Measurements from ENCODE around the gene MLXIP.

Gene MLXIP

GRCh38 chr12:122079033-122079531 is 526 bp downstream of the MLXIP start:
- DNase-seq (ENCODE audit: low read depth) = no peak

- DNase-seq (ENCODE audit: low read depth) = no peak
These were observed 1.1 kb downstream of the MLXIP start for GRCh38 chr12:122079532-122080081.

- no peak for DNase-seq (ENCODE audit: low read depth)
These were observed 1.9 kb downstream of the MLXIP start for GRCh38 chr12:122080149-122081082.

DNA sequence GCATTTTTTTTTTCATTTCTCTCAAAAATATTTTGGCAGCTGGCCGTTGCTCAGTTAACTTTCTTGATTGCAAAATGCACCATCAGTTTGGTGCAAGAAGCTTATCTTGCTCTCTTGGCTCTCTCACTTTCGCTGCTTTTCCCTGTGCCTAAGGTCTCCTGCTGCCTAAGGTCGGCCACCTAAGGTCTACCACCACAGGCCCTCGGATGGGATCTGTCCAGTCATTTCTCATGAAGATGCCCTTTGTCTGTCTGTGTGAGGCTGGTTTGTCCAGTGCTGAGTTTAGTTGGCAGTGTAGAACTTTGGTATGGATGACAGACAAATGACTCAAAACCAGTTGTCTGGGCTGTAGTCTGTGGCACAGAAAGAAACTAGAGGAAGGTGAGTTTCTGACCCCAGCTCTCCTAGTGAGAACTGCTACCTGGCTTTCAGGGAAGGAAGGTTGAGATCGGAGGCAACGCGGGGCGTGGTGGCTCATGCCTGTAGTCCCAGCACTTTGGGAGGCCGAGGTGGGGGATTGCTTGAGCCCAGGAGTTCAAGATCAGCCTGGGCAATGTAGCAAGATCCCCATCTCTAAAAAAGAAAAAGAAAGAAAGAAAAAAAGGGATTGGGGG is 2.6 kb downstream of the MLXIP start:
- no peak for DNase-seq (ENCODE audit: low read depth)

DNA sequence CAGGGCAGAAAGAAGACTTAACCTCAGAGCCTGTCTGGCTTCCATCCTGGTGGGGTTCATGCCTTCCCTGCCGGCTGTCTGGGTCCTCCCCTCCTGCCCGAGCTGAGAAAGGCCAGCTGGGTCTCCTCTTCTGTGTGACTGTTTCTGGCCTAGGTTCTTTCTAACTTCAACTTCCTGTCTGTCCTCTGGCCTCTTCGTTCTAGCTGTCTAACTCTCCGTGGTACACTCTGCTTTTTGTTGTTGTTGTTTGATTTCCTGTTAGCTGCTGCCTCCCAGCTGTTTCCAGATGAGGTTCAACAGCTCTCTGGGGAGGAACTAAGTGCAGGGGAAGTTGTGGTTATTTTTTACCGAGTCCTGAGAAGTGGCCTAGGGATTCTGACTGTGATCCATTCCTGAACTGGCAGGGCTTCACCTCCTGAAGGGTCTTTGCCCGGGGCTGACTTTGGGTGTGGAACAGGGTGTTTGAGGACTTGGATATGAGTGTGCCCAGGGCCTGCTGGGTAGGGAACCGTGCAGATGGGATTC is 3.2 kb downstream of the MLXIP start:
- DNase-seq (ENCODE audit: low read depth) = no peak

- no peak for DNase-seq (ENCODE audit: low read depth)
These were observed 4.2 kb downstream of the MLXIP start for GRCh38 chr12:122082621-122083356.

DNA sequence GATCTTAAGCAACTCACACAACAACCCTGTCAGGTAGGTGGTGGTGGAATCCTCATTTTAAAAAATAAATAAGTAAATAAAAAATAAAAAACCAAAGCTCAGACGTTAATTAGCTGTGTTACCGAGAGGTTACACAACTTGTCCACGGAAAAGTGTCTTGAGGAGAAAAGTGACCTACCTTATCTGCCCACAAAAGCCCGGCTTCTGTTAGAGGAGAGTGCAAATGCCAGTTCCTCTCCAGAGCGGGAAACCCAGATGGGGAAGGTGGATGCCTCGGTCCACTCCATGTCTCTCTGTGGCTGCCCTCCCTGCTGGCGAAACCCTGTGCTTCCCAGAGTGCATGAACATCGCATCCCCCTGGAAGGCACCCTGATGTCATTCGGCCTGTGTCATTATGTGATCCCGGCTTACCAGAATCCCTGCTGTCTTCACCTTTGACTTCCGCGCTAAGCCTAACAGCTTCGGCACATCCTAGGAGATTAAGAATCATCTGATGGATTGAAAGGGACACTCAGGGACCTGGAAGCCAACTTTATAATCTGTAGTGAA is 6.4 kb downstream of the MLXIP start:
- no peak for DNase-seq (ENCODE audit: low read depth)

GRCh38 chr12:122085591-122085990 is 7.0 kb downstream of the MLXIP start:
- no peak for DNase-seq (ENCODE audit: low read depth)

DNA sequence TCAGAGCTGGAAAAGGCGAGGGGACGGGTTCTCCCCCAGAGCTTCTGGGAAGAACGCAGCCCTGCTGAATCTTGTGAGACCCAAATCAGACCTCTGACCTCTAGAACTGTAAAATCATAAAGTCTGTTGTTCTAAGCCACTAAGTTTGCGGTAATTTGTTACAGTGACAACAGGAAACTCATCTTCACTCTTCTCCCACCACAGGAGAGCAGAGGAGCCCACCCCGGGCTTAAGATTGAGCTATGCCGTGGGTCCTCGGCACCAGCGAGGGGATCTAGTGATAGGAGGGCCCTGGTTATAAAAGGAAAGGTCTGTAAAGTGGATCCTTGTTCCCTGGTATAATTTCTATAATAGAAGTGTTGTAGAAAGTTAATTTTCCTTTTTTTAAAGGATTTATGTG is 7.6 kb downstream of the MLXIP start:
- DNase-seq (ENCODE audit: low read depth) = no peak

DNA sequence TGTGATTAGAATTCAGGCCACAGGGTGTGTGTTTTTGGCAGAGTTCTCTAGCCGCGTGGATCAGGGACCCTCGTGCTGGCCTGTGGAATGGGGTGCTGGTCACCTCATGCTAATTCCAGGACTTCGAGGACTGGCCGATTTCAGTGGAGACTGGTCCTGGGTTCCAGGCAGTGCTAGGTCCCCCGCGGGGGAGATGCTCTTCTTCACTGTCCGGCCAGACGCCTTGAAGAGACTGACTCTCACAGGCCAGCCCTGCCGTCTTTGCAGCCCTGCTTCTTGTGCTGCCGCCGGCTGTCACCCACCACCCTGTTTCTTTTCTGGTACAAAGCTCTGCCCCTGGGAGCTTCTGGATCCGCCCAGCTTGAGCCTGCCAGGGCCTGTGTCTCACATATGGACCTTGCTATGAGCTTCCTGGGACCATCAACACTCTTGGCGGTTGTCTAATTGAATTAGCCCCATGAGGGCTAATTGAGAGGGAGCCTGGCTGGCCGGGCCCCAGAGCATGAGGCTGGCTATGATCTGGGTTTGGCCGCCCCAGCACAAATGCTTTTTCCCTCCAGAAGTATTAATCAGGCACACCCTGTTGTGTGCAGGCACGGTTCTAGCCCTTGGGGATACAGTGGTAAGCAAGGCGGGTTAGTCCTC is 8.2 kb downstream of the MLXIP start:
- no peak for DNase-seq (ENCODE audit: low read depth)

DNA sequence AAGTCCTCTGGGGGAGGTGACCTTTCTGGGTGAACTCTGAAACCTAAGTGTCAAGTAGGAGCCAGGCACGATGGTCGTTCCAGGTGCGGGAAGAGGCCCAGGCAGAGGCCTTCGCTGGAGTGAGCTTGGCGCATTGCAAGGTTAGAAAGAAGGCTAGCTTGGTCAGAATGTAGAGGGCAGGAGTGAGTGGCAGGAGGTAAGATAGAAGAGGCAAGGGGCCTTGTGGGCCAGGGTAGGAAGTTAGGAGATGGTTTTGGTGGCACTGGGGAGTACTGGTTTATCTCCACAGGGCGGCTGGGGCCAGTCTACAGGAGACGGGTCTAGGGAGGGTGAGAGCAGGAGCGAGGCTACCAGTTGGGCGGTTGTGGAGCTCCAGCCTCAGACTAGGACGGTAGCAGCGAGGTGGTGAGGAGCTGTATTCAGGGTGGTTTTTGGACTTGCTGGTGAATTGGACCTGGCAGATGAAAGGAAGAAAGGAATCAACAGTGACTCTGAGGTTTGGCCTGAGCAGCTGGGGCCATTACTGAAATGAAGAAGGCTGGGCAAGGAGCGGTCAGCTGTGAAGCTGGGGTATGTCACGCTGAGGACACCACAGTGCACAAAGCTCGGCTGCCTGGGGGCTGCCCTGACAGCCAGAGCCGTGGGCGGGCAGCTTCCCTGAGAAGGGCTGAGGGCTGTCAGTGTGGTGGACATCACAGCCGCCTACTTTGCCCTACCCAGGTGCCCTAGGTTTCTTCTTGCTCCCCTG is 9.0 kb downstream of the MLXIP start:
- DNase-seq (ENCODE audit: low read depth) = no peak

DNA sequence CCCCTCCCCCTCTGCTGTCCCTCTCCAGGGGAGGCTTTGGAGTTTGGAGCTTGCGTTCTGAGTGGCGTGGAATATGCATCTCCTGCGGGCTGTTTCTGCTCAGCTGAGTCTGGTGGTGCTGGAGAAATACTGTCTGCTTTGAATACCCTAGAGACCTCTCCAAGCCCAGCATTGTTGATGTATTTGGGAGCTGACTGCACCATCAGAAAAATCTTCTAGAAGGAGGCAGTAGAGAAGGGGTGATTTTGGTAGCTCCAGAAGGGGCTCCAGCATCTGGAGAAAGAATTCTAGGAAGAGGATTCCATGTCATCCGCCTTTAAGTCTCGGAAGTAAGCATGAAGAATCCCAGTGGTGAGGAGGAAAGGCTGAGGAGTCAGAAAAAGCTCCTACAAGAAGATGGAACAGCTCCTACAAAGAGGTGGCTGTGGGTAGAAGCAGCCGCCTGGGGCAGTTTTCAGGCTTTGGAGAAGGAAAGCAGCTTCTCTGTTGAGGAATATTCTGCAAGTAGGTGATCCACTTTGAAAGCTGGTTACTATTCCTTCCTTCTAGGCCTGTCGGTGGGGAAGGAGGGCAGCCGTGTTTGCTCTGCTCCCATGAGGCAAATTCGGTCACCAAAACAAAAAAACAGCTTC is 9.7 kb downstream of the MLXIP start:
- DNase-seq (ENCODE audit: low read depth) = no peak

DNA sequence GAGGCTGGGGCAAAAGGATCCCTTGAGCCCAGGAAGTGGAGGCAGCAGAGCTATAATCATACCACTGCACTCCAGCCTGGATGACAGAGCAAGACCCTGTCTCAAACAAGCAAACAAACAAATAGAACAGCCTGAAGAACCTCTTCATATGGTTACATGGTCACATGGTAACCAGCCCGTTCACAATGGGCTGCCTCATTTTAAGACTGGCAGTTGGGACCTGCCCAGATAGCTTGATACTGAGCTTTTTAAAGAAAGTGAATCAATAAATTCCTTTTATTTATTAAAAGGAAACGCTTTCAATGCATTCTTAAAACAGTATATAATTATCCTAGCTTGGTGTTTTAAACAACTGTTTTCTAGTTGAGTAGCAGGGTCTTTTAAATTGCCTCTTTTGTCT is 10.5 kb downstream of the MLXIP start:
- DNase-seq (ENCODE audit: low read depth) = no peak

DNA sequence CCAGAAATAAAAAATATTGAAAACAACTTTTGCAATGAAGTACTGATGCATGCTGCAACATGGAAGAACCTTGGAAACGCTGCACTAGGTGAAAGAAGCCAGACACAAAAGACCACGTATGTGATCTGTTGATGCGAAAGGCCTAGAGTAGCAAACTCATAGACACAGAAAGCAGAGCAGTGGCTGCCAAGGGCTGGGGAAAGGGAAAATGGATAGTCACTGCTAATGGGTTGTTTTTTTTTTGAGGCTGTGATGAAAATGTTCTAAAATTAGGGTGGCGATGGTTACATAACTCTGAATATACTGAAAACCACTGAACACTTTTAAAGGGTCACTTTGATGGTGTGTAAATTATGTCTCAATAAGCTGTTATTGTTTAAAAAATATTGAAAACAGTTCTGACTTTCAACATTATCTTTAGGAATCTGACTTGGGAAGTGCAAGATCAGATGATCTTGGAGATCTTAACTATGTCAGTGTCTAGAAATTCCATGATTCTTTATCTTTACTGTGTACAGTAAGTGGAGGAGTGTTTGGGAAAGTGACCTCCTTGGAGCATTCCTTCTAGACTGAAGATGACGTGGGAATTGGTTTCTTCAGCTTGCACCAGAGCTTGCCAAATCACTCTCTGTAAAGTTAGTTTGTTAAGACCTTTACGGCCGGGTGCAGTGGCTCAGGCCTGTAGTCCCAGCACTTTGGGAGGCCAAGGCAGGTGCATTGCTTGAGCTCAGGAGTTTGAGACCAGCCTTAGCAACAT is 12.4 kb downstream of the MLXIP start:
- DNase-seq (ENCODE audit: low read depth) = no peak

DNA sequence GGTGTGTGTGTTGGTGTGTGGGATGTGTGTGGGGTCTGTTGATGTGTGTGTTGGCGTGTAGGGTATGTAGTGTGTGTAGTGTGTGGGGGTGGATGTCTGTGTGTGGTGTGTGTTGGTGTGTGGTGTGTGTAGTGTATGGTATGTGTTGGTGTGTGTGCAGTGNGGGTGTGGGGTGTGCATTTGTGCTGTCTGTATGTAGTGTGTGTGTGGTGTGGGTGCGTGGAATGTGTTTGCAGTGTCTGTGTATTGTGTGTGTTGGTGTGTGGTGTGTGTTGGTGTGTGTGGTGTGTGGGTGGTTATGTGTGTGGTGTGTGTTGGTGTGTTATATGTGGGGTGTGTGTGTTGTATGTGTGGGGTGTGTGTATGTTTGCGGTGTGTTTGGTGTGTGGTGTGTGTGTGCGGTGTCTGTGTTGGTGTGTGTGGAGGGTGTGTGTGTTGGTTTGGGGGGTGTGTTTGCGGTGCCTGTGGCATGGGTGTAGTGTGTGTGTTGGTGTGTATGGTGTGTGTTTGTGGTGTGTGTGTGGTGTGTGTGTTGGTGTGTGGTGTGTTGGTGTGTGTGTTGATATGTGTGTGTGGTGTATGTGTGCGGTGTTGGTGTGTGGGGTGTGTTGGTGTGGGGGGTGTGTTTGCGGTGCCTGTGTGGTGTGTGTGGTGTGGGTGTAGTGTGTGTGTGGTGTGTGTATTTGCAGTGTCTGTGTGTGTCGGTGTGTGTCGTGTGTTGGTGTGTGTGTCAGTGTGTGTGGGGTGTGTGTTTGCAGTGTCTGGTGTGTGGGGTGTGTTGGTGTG is 14.7 kb downstream of the MLXIP start:
- no peak for DNase-seq (ENCODE audit: low read depth)

DNA sequence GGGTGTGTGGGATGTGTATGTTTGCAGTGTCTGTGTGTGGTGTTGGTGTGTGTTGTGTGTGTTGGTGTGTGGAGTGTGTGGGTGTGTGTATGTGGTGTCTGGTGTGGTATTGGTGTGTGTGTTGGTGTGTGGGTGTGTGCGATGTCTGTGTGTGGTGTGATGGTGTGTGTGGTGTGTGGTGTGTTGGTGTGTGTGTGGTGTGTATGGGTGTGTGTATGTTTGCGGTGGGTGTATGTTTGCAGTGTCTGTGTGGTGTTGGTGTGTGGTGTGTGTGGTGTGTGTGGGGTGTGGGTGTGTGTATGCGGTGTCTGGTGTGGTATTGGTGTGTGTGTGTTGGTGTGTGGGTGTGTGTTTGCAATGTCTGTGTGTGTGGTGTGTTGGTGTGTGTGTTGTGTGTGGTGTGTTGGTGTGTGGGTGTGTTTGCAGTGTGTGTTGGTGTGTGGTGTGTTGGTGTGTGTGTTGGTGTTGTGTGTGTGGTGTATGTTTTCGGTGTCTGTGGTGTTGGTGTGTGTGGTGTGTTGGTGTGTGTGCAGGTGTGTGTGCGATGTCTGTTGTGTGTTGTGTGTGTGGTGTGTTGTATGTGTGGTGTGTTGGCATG is 15.7 kb downstream of the MLXIP start:
- DNase-seq (ENCODE audit: low read depth) = no peak

DNA sequence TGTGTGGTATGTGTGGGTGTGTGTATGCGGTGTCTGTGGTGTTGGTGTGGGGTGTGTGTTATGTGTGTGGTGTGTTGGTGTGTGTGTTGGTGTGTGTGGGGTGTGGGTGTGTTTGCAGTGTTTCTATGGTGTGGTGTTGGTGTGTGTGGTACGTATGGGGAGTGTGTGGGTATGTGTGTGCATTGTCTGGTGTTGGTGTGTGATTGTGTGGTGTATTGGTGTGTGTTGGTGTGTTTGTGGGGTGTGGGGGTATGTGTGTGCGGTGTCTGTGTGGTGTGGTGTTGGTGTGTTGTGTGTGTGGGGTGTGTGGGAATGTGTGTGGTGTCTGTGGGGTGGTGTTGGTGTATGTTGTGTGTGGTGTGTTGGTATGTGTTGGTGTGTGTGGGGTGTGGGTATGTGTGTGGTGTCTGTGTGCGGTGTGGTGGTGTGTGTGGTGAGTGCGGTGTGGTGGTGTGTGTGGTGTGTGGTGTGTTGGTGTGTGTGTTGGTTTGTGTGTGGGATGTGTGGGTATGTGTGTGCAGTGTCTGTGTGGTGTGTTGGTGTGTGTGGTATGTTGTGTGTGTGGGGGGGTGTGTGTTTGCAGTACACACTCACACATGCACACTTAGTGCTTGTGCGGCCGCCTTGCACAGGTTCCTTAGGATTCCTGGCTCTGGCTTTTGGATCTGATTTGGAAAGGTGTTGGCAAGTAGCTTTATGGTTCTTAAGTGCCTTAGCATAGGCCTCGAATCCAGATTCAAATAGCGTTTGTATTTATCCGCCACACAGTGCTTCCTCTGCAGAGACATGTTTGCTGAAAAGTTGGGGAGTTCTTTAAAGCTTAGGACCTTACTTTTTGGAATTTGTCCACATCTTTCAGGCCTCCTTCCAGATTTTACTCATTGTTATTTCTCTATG is 16.4 kb downstream of the MLXIP start:
- no peak for DNase-seq (ENCODE audit: low read depth)

Measured in activated T-helper 9 cell treated with anti-CD3 and anti-CD28 coated beads, Interleukin-2, amount 50 U/mL, for 16 hours (primary cell).